H1 (cell line): ENCODE data around the gene KLK5. TPM values are rescaled to one million over a fixed set of nuclear protein-coding genes. Genes with fewer than 3 reads are reported as not detected.

Source experiments
- CBX8 ChIP-seq: fragments of 300-800, 300-1000 bp; sonication (generic); IDR thresholded peaks from 2 replicates; pipeline ENCODE4 v1.7.1; 2016; ENCODE audit warnings: low read depth, low read length, borderline replicate concordance
- MAFK ChIP-seq: IDR thresholded peaks from 2 replicates; pipeline ENCODE4 v1.6.1; 2012; ENCODE audit warnings: low read depth, mild to moderate bottlenecking, improper control_type of control experiment, low read length
- NRF1 ChIP-seq: IDR thresholded peaks from 2 replicates; pipeline ENCODE4 v1.6.1; 2011; ENCODE audit warnings: mild to moderate bottlenecking, low read depth, low read length, improper control_type of control experiment
- PHF8 ChIP-seq: fragments of 200-600 bp; sonication (generic); conservative IDR thresholded peaks from 2 replicates; pipeline ENCODE4 v1.7.1; 2012; ENCODE audit warnings: low read depth, mild to moderate bottlenecking, inconsistent platforms, low read length, moderate library complexity
- SP1 ChIP-seq: IDR thresholded peaks from 2 replicates; pipeline ENCODE4 v1.6.1; 2011; ENCODE audit warnings: low read depth, low read length
- TEAD4 ChIP-seq: IDR thresholded peaks from 2 replicates; pipeline ENCODE4 v1.6.1; 2012; ENCODE audit warnings: low read depth, low read length, inconsistent platforms, mixed read lengths
- ZNF274 ChIP-seq: IDR thresholded peaks from 2 replicates; pipeline ENCODE4 v1.7.0; 2012; ENCODE audit warnings: low read length, borderline replicate concordance; ENCODE audit errors: extremely low read depth
- polyA plus RNA-seq, 7 experiments: library from polyadenylated mRNA; depleted of rRNA in 3 of 7; stranded (reverse) in 5 of 7; unstranded in 2 of 7; fragments of >200 nt in 5 of 7; fragments of 200-250 nt in 2 of 7; gene quantifications; 1 replicate in 5 of 7; 2 replicates in 1 of 7; 4 replicates in 1 of 7; pipeline versions ENCODE4 v1.2.1 to v1.2.3, GENCODE V29; 2011 to 2013; ENCODE audit warnings: missing spikeins in 2 of 7, mixed read lengths in 2 of 7
- total RNA-seq: library from RNA; stranded (reverse); fragmentation: NEBNext Ultra II Directional; extraction: Animal tissue kit (Norgen Biotek cat#: 25700); gene quantifications from 2 replicates; pipeline ENCODE4 v1.2.1, GENCODE V29; 2021
- TF ChIP-seq, protein P1 (sequence below), 3 experiments: IDR thresholded peaks; 1 replicate in 2 of 3; 2 replicates in 1 of 3; pipeline versions ENCODE4 v1.5.1 to v1.6.1; 2011; ENCODE audit warnings: low read length in 3 of 3, mild to moderate bottlenecking in 3 of 3, inconsistent platforms in 2 of 3, low read depth in 1 of 3, moderate library complexity in 1 of 3; ENCODE audit not compliant: insufficient read depth in 1 of 3; ENCODE audit errors: control extremely low read depth in 1 of 3

KLK5 gene
- total and polyA plus RNA-seq, 2 of the 8 experiments (the other 6 are each of a cell fraction or from before 2014, with no cell fraction given) = 0.76 to 2.0 TPM

DNA sequence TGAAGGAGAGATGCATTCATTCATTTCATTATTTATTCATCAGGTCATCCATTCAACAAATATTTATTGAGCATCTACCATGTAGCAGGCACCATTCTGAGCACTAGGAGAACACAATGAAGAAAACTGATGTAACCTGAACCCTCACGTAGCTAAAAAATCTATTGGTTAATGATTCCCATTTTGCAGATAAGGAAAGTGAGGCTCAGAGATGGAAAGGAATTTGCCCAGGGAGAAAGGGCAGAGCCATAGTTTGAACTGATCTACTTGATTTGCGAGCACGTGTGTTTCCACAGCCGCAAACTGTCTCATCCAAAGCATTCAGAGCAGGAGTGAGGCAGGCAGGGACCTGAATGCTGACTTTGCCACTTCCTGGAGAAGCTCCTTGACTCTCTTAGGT, 45.8 kb upstream of the KLK5 start (continued):
- TF ChIP-seq TEAD4 (no peak), ZNF274 (no peak), PHF8 (no peak), SP1 (no peak), MAFK (no peak), CBX8 (no peak), NRF1 (no peak)
- TF ChIP-seq, protein P1, sequence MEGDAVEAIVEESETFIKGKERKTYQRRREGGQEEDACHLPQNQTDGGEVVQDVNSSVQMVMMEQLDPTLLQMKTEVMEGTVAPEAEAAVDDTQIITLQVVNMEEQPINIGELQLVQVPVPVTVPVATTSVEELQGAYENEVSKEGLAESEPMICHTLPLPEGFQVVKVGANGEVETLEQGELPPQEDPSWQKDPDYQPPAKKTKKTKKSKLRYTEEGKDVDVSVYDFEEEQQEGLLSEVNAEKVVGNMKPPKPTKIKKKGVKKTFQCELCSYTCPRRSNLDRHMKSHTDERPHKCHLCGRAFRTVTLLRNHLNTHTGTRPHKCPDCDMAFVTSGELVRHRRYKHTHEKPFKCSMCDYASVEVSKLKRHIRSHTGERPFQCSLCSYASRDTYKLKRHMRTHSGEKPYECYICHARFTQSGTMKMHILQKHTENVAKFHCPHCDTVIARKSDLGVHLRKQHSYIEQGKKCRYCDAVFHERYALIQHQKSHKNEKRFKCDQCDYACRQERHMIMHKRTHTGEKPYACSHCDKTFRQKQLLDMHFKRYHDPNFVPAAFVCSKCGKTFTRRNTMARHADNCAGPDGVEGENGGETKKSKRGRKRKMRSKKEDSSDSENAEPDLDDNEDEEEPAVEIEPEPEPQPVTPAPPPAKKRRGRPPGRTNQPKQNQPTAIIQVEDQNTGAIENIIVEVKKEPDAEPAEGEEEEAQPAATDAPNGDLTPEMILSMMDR (IDR thresholded peaks at IDR 0.05; ENCODE audit: control extremely low read depth in 1 of 3, insufficient read depth in 1 of 3, low read depth in 1 of 3, low read length in 3 of 3) = no peak
